ENCODE measurements around the gene POLG. TPM values are rescaled to one million over a fixed set of nuclear protein-coding genes. Genes with fewer than 3 reads are reported as not detected.
"Not testable (repeated sequence)": the region's sequence is repeated elsewhere in the genome, so short reads cannot be mapped to it uniquely, and the experiment has no call there.

Gene POLG
- total RNA-seq, 1 donor from 2014 or later: 144 TPM

DNA sequence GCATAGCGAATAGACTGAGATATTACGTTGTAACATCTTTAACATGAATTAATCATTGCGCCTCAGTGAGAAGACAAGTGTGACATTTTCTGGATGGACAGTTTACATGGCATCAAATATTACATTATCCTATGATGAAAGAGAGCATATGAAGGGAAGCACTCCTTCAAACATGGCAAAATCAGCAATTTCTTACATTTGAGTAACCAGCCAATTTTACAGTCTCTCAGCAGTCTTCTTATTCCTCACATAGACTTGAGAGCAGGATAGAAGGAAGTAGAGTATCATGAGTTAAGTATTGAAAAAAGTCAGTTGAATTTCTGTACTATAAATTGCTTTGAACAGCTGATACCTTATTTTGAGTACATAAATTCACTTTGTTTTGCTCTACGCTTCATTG lies 52.0 kb downstream of the POLG start:
- no peaks in the 10 kb centered on the region for H3K4me1 Mint-ChIP-seq
- H3K27me3 Mint-ChIP-seq: no peaks in the 10 kb centered on the region
- H3K27ac Mint-ChIP-seq: no peak overlapping the region
- ATAC-seq (ENCODE audit: low read depth) (no peak), DNase-seq (no peak)
- no peak overlapping the region for H3K4me3 Mint-ChIP-seq
- peaks cover 6% of the 10 kb centered on the region for H3K9me3 Mint-ChIP-seq
- ChIA-PET POLR2A (no interaction called here), CTCF (no interaction called here)
- peaks cover 17% of the 10 kb centered on the region for H3K36me3 Mint-ChIP-seq (ENCODE audit: low read depth)
- intact Hi-C loops (cut with micrococcal nuclease): no loop called here
- TF ChIP-seq, protein P1, sequence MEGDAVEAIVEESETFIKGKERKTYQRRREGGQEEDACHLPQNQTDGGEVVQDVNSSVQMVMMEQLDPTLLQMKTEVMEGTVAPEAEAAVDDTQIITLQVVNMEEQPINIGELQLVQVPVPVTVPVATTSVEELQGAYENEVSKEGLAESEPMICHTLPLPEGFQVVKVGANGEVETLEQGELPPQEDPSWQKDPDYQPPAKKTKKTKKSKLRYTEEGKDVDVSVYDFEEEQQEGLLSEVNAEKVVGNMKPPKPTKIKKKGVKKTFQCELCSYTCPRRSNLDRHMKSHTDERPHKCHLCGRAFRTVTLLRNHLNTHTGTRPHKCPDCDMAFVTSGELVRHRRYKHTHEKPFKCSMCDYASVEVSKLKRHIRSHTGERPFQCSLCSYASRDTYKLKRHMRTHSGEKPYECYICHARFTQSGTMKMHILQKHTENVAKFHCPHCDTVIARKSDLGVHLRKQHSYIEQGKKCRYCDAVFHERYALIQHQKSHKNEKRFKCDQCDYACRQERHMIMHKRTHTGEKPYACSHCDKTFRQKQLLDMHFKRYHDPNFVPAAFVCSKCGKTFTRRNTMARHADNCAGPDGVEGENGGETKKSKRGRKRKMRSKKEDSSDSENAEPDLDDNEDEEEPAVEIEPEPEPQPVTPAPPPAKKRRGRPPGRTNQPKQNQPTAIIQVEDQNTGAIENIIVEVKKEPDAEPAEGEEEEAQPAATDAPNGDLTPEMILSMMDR (IDR thresholded peaks at IDR 0.05): no peak

DNA sequence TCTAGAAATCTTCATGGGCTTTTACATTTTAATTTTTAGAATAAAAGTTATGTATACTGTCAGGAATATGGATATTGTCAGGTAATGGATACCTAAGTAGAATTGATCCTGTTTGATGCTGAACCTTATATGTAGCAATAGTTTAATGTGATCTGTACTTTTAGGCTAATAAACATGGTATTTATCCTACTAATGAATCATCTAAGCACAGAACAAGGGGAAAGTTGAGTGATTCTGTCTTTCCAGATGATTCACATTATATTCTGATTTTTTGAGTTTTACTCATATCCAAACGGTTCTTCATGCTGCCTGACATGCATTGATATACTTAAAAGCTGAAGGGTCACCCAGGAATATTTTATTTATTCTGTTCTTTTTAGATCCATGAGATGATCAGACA lies 56.3 kb downstream of the POLG start:
- peaks cover 5% of the 10 kb centered on the region for H3K36me3 Mint-ChIP-seq (ENCODE audit: low read depth)
- CTCF ChIA-PET: no interaction called here
- POLR2A ChIA-PET: no interaction called here
- H3K4me1 Mint-ChIP-seq: no peaks in the 10 kb centered on the region
- no peaks in the 10 kb centered on the region for H3K27me3 Mint-ChIP-seq
- no peak overlapping the region for H3K27ac Mint-ChIP-seq
- H3K9me3 Mint-ChIP-seq: no peaks in the 10 kb centered on the region
- intact Hi-C loops (cut with micrococcal nuclease): no loop called here
- DNase-seq (no peak), ATAC-seq (ENCODE audit: low read depth) (no peak)
- TF ChIP-seq, protein P1 (IDR thresholded peaks at IDR 0.05): no peak
- no peak overlapping the region for H3K4me3 Mint-ChIP-seq

DNA sequence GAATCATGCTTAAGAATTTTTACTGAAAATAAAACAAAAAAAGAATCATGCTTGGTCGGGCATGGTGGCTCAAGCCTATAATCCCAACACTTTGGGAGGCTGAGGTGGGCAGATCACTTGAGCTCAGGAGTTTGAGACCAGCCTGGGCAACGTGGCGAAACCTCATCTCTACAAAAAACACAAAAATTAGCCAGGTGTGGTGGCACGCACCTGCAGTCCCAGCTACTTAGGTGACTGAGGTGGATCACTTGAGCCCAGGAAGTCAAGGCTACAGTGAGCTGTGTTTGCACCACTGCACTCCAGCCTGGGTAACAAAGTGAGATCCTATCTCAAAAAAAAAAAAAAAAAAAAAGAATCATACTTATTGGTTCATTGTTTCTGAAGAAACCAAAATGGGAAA lies 57.3 kb downstream of the POLG start:
- POLR2A ChIA-PET; H3K4me1 Mint-ChIP-seq; H3K4me3 Mint-ChIP-seq; DNase-seq; ATAC-seq (ENCODE audit: low read depth); H3K9me3 Mint-ChIP-seq; H3K27me3 Mint-ChIP-seq; H3K36me3 Mint-ChIP-seq (ENCODE audit: low read depth); intact Hi-C loops (cut with micrococcal nuclease); H3K27ac Mint-ChIP-seq: not testable (repeated sequence)
- CTCF ChIA-PET: interaction anchor here (0.8 to 1.0 kb wide), 2 partner anchors 8 to 99 kb away, joined by 3 read pairs; no protein-coding TSS in a partner anchor

Other genes with a start within 250 kb of the POLG start
- gene ABHD2, start 246.4 kb downstream of the POLG start, total RNA-seq: 40.7 and 48.8 TPM in 2 replicates
- not detected in 2 replicates for gene RLBP1, start 113.2 kb downstream of the POLG start, total RNA-seq
- gene FANCI, start 90.8 kb downstream of the POLG start, total RNA-seq: 13.8 and 16.6 TPM in 2 replicates
- not detected in 2 replicates for gene RHCG, start 161.8 kb upstream of the POLG start, total RNA-seq
- 0.69 TPM in 2 replicates for gene TICRR, start 240.6 kb upstream of the POLG start, total RNA-seq